Spinal cord (tissue), 10 donors: ENCODE data around the gene HIGD1B. TPM values are rescaled to one million over a fixed set of nuclear protein-coding genes. Genes with fewer than 3 reads are reported as not detected.

Experiments used
- DNase-seq, 6 donors: peaks; one replicate each; pipeline versions ENCODE4 v3.0.0 to v3.0.0-alpha.2; 2013 to 2015; ENCODE audit warnings: low spot score in 6 of 6, low read depth in 4 of 6
- H3K27ac ChIP-seq: one replicate; pipeline ENCODE4 v1.5.1; 2013; ENCODE audit warnings: low read depth, low read length, control low read depth
- H3K27me3 ChIP-seq: one replicate; pipeline ENCODE4 v1.6.1; 2013; ENCODE audit warnings: low read length; ENCODE audit not compliant: control insufficient read depth, insufficient read depth
- H3K36me3 ChIP-seq: one replicate; pipeline ENCODE4 v1.6.1; 2013; ENCODE audit warnings: low read length; ENCODE audit not compliant: control insufficient read depth, insufficient read depth
- H3K4me1 ChIP-seq: one replicate; pipeline ENCODE4 v1.6.1; 2013; ENCODE audit warnings: low read length; ENCODE audit not compliant: control insufficient read depth, insufficient read depth
- H3K4me3 ChIP-seq: one replicate; pipeline ENCODE4 v1.5.1; 2013; ENCODE audit warnings: low read depth, low read length, control low read depth
- H3K9me3 ChIP-seq: one replicate; pipeline ENCODE4 v1.6.1; 2013; ENCODE audit warnings: low read length; ENCODE audit not compliant: control insufficient read depth, insufficient read depth
- WGBS: methylation state at CpG from one replicate; pipeline ENCODE4 v1.1.5; 2013; ENCODE audit warnings: missing lambda C conversion rate; ENCODE audit not compliant: insufficient coverage; 5-methylcytosine and 5-hydroxymethylcytosine counted together
- polyA plus RNA-seq, 2 donors: library from polyadenylated mRNA; unstranded; fragments of 120-200 nt; gene quantifications; one replicate each; pipeline ENCODE4 v1.2.1, GENCODE V29; 2013; ENCODE audit not compliant: insufficient read length in 2 of 2
- small RNA-seq: library from RNA; depleted of rRNA; stranded (forward); fragments of <200 nt; gene quantifications from one replicate; pipeline ENCODE3, GENCODE V24; 2014; ENCODE audit warnings: low replicate concordance
- total RNA-seq, 2 donors: library from RNA; depleted of rRNA in 1 of 2; stranded (reverse); fragments of 120-200 nt in 1 of 2; fragments of >200 nt in 1 of 2; gene quantifications; one replicate each; pipeline versions ENCODE4 v1.2.3 to v1.2.4, GENCODE V29; 2013 to 2014
- donor health status: healthy.

HIGD1B gene
- total and polyA plus RNA-seq, 4 donors = 5.4 to 18.5 (median 10.4) TPM

- H3K9me3 ChIP-seq = no peaks in the 10 kb centered on the region
- no peak overlapping the region for H3K27ac ChIP-seq
- H3K4me1 ChIP-seq = no peaks in the 10 kb centered on the region
- 92% methylated on average over 8 of the region's 10 CpGs for whole genome bisulfite sequencing
- H3K27me3 ChIP-seq = no peaks in the 10 kb centered on the region
- DNase-seq = no peak
- no peak overlapping the region for H3K4me3 ChIP-seq
- H3K36me3 ChIP-seq = peaks cover 45% of the 10 kb centered on the region
Observed at GRCh38 chr17:44887971-44888954, 40.6 kb downstream of the HIGD1B start.

- H3K4me3 ChIP-seq = no peak overlapping the region
- no peaks in the 10 kb centered on the region for H3K9me3 ChIP-seq
- WGBS = 94% methylated on average over 7 of the region's 7 CpGs
- H3K36me3 ChIP-seq = peaks cover 40% of the 10 kb centered on the region
- DNase-seq = no peak
- H3K27ac ChIP-seq = no peak overlapping the region
- H3K27me3 ChIP-seq = no peaks in the 10 kb centered on the region
- no peaks in the 10 kb centered on the region for H3K4me1 ChIP-seq
Observed at GRCh38 chr17:44889003-44889402, 41.3 kb downstream of the HIGD1B start.

GRCh38 chr17:44892250-44892649 lies 44.6 kb downstream of the HIGD1B start:
- no peak for DNase-seq
- H3K4me3 ChIP-seq = no peak overlapping the region
- no peaks in the 10 kb centered on the region for H3K4me1 ChIP-seq
- peaks cover 21% of the 10 kb centered on the region for H3K36me3 ChIP-seq
- H3K27ac ChIP-seq = no peak overlapping the region
- no peaks in the 10 kb centered on the region for H3K9me3 ChIP-seq
- no peaks in the 10 kb centered on the region for H3K27me3 ChIP-seq

DNA sequence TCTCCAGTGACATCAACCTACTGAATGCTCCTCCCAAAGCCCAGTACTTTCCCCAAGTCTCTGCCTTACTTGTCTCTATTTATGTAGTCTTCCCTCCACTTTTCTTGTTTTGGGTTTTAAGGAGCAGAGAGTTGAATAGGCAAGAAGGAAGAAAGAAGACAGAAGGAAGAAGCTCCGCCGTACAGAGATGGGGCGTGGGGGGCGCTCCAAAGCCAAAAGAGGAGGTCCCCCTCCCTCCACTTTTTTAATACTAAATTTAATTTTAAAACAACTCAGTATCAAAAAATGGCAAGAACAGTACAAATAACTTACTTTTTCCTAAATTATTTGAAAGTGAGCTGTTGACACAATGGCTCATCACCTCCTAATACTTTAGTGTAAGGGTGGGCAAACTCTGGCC lies 47.0 kb downstream of the HIGD1B start:
- no peak overlapping the region for H3K4me3 ChIP-seq
- no peak for DNase-seq
- H3K4me1 ChIP-seq = peaks cover 9% of the 10 kb centered on the region
- no peaks in the 10 kb centered on the region for H3K9me3 ChIP-seq
- H3K36me3 ChIP-seq = peaks cover 16% of the 10 kb centered on the region
- H3K27ac ChIP-seq = no peak overlapping the region
- WGBS = no CpG with 5 or more reads among the region's 4 CpGs
- H3K27me3 ChIP-seq = no peaks in the 10 kb centered on the region

- H3K4me1 ChIP-seq = peaks cover 30% of the 10 kb centered on the region
- DNase-seq = no peak
- peaks cover 17% of the 10 kb centered on the region for H3K36me3 ChIP-seq
- no peaks in the 10 kb centered on the region for H3K27me3 ChIP-seq
- peak overlapping the region; percentile 99 for H3K27ac ChIP-seq
- peak overlapping the region; percentile 98 for H3K4me3 ChIP-seq
- no peaks in the 10 kb centered on the region for H3K9me3 ChIP-seq
- 0% methylated on average over 6 of the region's 7 CpGs for WGBS
Observed at GRCh38 chr17:44898768-44899073, 51.0 kb downstream of the HIGD1B start.

- WGBS = under 1% methylated on average over 54 of the region's 54 CpGs
- peaks cover 35% of the 10 kb centered on the region for H3K4me1 ChIP-seq
- no peaks in the 10 kb centered on the region for H3K9me3 ChIP-seq
- H3K36me3 ChIP-seq = peaks cover 18% of the 10 kb centered on the region
- DNase-seq = peak; percentile 86 to 97 (median 92)
- H3K4me3 ChIP-seq = peak within 1 kb of the TSS; percentile 98
- H3K27ac ChIP-seq = peak within 1 kb of the TSS; percentile 99
- H3K27me3 ChIP-seq = no peaks in the 10 kb centered on the region
Observed at GRCh38 chr17:44899074-44899782, 51.5 kb downstream of the HIGD1B start, which contains the start of gene EFTUD2. EFTUD2 (minus strand) TSS chr17:44899445; CDS start chr17:44894521, 4,924 bp downstream.

Small RNA genes lying within 50 kb of the gene (small RNA-seq; reads per million reads assigned to genes)
- gene RN7SL405P = not detected

Other genes with a start within 250 kb of the HIGD1B start
- under 1 TPM; 0.22 to 0.50 TPM for gene MEIOC, start 191.4 kb upstream of the HIGD1B start, total RNA-seq
- 1 to 10 TPM; 1.9 to 2.1 TPM for gene MEIOC, start 191.4 kb upstream of the HIGD1B start, polyA plus RNA-seq
- gene CCDC43, start 158.1 kb upstream of the HIGD1B start, total RNA-seq = 10 to 100 TPM; 36.4 to 38.1 TPM
- 10 to 100 TPM; 27.0 to 32.1 TPM for gene CCDC43, start 158.1 kb upstream of the HIGD1B start, polyA plus RNA-seq
- gene DBF4B, start 139.2 kb upstream of the HIGD1B start, total RNA-seq = 1 to 10 TPM; 5.4 to 9.4 TPM
- gene DBF4B, start 139.2 kb upstream of the HIGD1B start, polyA plus RNA-seq = 10 to 100 TPM; 15.5 to 25.6 TPM
- gene ADAM11, start 88.9 kb upstream of the HIGD1B start, total RNA-seq = 10 to 100 TPM in 1 of 2 donors, 1 to 10 TPM in 1; 9.1 to 16.3 TPM
- 10 to 100 TPM; 20.8 to 26.7 TPM for gene ADAM11, start 88.9 kb upstream of the HIGD1B start, polyA plus RNA-seq
- gene GJC1, start 17.6 kb upstream of the HIGD1B start, total RNA-seq = 10 to 100 TPM; 17.9 to 24.3 TPM
- 10 to 100 TPM; 19.2 to 20.7 TPM for gene GJC1, start 17.6 kb upstream of the HIGD1B start, polyA plus RNA-seq
- 10 to 100 TPM; 68.0 to 69.4 TPM for gene EFTUD2, start 51.6 kb downstream of the HIGD1B start, total RNA-seq
- gene EFTUD2, start 51.6 kb downstream of the HIGD1B start, polyA plus RNA-seq = 10 to 100 TPM; 79.2 to 85.0 TPM
- 1,000 to 10,000 TPM; 2,660 to 3,271 TPM for gene GFAP, start 67.6 kb downstream of the HIGD1B start, total RNA-seq
- gene GFAP, start 67.6 kb downstream of the HIGD1B start, polyA plus RNA-seq = 1,000 to 10,000 TPM; 2,649 to 3,418 TPM
- 1 to 10 TPM; 1.6 to 2.0 TPM for gene KIF18B, start 99.9 kb downstream of the HIGD1B start, total RNA-seq
- gene KIF18B, start 99.9 kb downstream of the HIGD1B start, polyA plus RNA-seq = 10 to 100 TPM in 1 of 2 donors, 1 to 10 TPM in 1; 7.0 to 11.7 TPM
- gene C1QL1, start 120.4 kb downstream of the HIGD1B start, total RNA-seq = 10 to 100 TPM in 1 of 2 donors, 1 to 10 TPM in 1; 6.7 to 20.4 TPM
- gene C1QL1, start 120.4 kb downstream of the HIGD1B start, polyA plus RNA-seq = 10 to 100 TPM; 79.5 to 81.8 TPM
- gene DCAKD, start 203.7 kb downstream of the HIGD1B start, total RNA-seq = 10 to 100 TPM; 34.6 to 59.3 TPM
- gene DCAKD, start 203.7 kb downstream of the HIGD1B start, polyA plus RNA-seq = 10 to 100 TPM; 59.2 to 79.1 TPM
- gene NMT1, start 213.4 kb downstream of the HIGD1B start, total RNA-seq = 10 to 100 TPM; 51.6 to 77.9 TPM
- gene NMT1, start 213.4 kb downstream of the HIGD1B start, polyA plus RNA-seq = 10 to 100 TPM; 55.5 to 65.4 TPM